Measurements from ENCODE around the gene CLEC20A.

DNA sequence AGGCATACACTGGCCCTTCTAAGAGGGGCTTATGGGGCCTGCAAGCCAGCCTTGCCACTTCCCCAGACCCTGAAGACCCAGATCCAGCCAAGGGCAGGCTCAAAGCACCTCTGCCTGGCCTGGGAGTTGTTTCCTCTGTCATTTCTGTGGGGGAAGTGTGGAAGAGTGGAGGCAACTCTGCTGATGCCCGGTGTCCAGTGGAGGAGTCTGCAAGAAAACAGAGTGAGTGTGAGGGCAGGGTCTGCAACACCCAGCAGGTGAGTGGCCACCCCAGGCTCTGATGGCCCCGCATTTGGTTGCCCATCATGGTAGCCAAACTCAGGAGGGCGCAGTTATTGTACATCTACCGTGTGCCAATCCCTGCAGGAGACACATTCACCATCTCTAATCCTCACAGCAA lies 8.4 kb downstream of the CLEC20A start:
- TF ChIP-seq SIN3A (IDR thresholded peaks at IDR 0.05; ENCODE audit: borderline replicate concordance, insufficient read depth, low read length) (no peak), POLR2AphosphoS5 (IDR thresholded peaks at IDR 0.05; ENCODE audit: low read depth, low read length) (no peak)
- TF ChIP-seq, protein P1, sequence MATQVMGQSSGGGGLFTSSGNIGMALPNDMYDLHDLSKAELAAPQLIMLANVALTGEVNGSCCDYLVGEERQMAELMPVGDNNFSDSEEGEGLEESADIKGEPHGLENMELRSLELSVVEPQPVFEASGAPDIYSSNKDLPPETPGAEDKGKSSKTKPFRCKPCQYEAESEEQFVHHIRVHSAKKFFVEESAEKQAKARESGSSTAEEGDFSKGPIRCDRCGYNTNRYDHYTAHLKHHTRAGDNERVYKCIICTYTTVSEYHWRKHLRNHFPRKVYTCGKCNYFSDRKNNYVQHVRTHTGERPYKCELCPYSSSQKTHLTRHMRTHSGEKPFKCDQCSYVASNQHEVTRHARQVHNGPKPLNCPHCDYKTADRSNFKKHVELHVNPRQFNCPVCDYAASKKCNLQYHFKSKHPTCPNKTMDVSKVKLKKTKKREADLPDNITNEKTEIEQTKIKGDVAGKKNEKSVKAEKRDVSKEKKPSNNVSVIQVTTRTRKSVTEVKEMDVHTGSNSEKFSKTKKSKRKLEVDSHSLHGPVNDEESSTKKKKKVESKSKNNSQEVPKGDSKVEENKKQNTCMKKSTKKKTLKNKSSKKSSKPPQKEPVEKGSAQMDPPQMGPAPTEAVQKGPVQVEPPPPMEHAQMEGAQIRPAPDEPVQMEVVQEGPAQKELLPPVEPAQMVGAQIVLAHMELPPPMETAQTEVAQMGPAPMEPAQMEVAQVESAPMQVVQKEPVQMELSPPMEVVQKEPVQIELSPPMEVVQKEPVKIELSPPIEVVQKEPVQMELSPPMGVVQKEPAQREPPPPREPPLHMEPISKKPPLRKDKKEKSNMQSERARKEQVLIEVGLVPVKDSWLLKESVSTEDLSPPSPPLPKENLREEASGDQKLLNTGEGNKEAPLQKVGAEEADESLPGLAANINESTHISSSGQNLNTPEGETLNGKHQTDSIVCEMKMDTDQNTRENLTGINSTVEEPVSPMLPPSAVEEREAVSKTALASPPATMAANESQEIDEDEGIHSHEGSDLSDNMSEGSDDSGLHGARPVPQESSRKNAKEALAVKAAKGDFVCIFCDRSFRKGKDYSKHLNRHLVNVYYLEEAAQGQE (IDR thresholded peaks at IDR 0.05; ENCODE audit: insufficient read depth in 1 of 2, low read depth in 2 of 2, low read length in 2 of 2), result no peak

All from PFSK-1 (cell line).